ENCODE measurements around the gene CSNK1D. TPM values are rescaled to one million over a fixed set of nuclear protein-coding genes. Genes with fewer than 3 reads are reported as not detected.

Gene CSNK1D
- total RNA-seq, 2 donors from 2014 or later, result 37.6 to 116 TPM

GRCh38 chr17:82305727-82306300 lies 32.3 kb upstream of the CSNK1D start:
- Histone ChIP-seq H3K27me3 (no peaks in the 10 kb centered on the region), H3K4me1 (peaks cover 3% of the 10 kb centered on the region), H3K9me3 (no peaks in the 10 kb centered on the region), H3K36me3 (replicated peaks in 1 of 2; ENCODE audit: insufficient read depth in 1 of 2, low read depth in 2 of 2) (no peaks in the 10 kb centered on the region), H3K4me3 (no peak overlapping the region), H3K27ac (no peak overlapping the region)
- ATAC-seq (no peak), DNase-seq (no peak)
- TF ChIP-seq POLR2A (IDR thresholded peaks at IDR 0.05), result no peak
- no peak for TF ChIP-seq CTCF (IDR thresholded peaks at IDR 0.05)
- WGBS, 2 donors, result 71 to 81% methylated on average over 20 of the region's 20 CpGs
- intact Hi-C loops (cut with DNase I), result no loop called here

GRCh38 chr17:82304826-82305726 lies 31.6 kb upstream of the CSNK1D start:
- DNase-seq (no peak), ATAC-seq (no peak)
- TF ChIP-seq CTCF (IDR thresholded peaks at IDR 0.05) (no peak), POLR2A (IDR thresholded peaks at IDR 0.05) (no peak)
- Histone ChIP-seq H3K9me3 (no peaks in the 10 kb centered on the region), H3K27me3 (no peaks in the 10 kb centered on the region), H3K36me3 (replicated peaks in 1 of 2; ENCODE audit: insufficient read depth in 1 of 2, low read depth in 2 of 2) (no peaks in the 10 kb centered on the region), H3K4me3 (no peak overlapping the region), H3K27ac (no peak overlapping the region), H3K4me1 (peaks cover 4% of the 10 kb centered on the region)
- WGBS, 2 donors, result 79 to 85% methylated on average over 13 to 23 of the region's 23 CpGs
- intact Hi-C loops (cut with DNase I), result no loop called here

- Histone ChIP-seq H3K27ac (no peak overlapping the region), H3K36me3 (replicated peaks in 1 of 2; ENCODE audit: insufficient read depth in 1 of 2, low read depth in 2 of 2) (no peaks in the 10 kb centered on the region), H3K4me1 (peaks cover 5% of the 10 kb centered on the region), H3K27me3 (no peaks in the 10 kb centered on the region), H3K9me3 (no peaks in the 10 kb centered on the region), H3K4me3 (no peak overlapping the region)
- intact Hi-C loops (cut with DNase I), result no loop called here
- 76 to 81% methylated on average over 20 to 21 of the region's 26 CpGs for WGBS, 2 donors
- no peak for TF ChIP-seq CTCF (IDR thresholded peaks at IDR 0.05)
- TF ChIP-seq POLR2A (IDR thresholded peaks at IDR 0.05), result no peak
- ATAC-seq (no peak), DNase-seq (no peak)
Observed at GRCh38 chr17:82303944-82304808, 30.7 kb upstream of the CSNK1D start.

- Histone ChIP-seq H3K36me3 (replicated peaks in 1 of 2; ENCODE audit: insufficient read depth in 1 of 2, low read depth in 2 of 2) (no peaks in the 10 kb centered on the region), H3K27me3 (no peaks in the 10 kb centered on the region), H3K9me3 (no peaks in the 10 kb centered on the region), H3K4me3 (no peak overlapping the region), H3K27ac (no peak overlapping the region), H3K4me1 (peaks cover 14% of the 10 kb centered on the region)
- WGBS, 2 donors, result 67% methylated on average over 31 of the region's 35 CpGs; no CpG with 5 or more reads in 1 of the 2 donors
- ATAC-seq, result no peak
- intact Hi-C loops (cut with DNase I), result no loop called here
- TF ChIP-seq CTCF (IDR thresholded peaks at IDR 0.05) (no peak), POLR2A (IDR thresholded peaks at IDR 0.05) (no peak)
- DNase-seq, result no peak
Observed at GRCh38 chr17:82302991-82303943, 29.8 kb upstream of the CSNK1D start.

All from body of pancreas (tissue), 4 donors.